ENCODE measurements around the gene RMDN3.

RMDN3 gene

GRCh38 chr15:40772014-40772413 is 17.0 kb upstream of the RMDN3 start:
- no peak for DNase-seq (ENCODE audit: low read depth, low spot score)

- no peak for DNase-seq (ENCODE audit: low read depth, low spot score)
Observed at GRCh38 chr15:40771242-40771641, 16.2 kb upstream of the RMDN3 start.

DNA sequence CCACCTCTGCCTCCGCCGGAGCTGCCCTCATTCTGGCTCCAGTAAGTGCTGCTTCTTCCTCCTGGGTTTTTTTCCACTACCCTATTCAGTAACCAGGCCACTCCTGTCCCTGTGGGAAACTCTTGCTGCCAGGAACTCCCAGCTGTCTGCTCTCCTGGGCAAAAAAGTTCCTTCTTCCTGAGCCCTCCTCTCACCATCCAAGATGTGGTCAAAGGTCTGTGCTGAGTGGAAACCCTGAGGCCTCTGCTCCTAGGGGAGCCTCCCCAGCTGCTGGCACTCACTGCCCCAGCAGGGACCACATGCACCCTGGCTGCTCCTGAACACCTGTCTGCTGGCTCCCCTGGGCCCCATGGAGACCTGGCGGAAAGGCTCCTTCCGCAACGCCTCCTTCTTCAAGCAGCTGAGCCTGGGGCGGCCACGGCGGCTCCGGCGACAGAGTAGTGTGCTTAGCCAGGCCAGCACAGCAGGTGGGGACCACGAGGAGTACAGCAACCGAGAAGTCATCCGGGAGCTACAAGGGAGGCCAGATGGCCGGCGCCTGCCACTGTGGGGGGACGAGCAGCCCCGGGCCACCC is 15.2 kb upstream of the RMDN3 start:
- DNase-seq (ENCODE audit: low read depth, low spot score), result no peak

DNA sequence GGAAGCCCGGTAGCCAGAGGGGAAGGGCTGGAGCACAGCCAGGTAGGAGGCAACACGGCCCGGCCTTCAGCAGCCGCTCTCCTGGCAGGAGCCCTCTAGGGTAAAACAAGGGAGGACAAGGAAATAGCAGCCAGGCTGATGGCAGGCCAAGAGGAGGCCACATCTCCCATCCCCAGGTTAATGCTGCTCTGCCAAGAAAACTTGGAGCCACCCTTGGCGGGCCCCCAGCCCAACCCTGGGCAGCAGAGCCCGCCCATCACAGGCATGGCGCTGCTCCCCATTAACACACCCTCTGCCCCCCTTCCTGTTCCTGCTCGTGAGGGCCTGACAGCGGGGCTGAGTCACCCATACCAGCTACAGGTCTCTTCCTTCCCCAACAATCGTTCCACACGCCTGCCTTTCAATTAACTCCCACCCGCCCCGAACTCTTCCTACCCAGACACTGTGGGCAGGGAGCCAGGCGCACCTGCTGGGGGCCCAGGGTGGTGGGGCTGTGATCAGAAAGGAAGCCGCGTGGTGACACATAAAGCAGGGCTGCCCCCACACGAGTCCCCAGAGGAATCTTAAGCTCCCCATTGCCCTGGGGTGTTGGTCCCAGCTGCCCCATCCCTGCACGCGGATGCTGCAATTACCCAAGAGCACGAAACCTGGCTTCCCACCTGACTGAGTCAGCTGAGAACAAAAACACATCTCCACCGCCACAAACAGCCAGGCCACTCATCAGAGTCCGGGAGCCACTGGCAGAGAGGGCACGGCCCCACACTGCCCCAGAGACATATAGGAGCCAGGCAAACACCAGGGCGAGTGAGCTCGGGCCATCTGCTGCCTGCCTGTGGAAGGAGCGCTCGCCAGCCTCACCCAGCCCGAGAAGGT is 14.5 kb upstream of the RMDN3 start, which contains the start of gene C15orf62:
C15orf62 (plus strand) TSS at position 707 of the 873 bp plus-strand sequence. CDS start 516 bp downstream, outside the sequence.
- no peak for DNase-seq (ENCODE audit: low read depth, low spot score)

- no peak for DNase-seq (ENCODE audit: low read depth, low spot score)
Observed at GRCh38 chr15:40768521-40769273, 13.6 kb upstream of the RMDN3 start.

GRCh38 chr15:40767838-40768500 is 12.9 kb upstream of the RMDN3 start:
- DNase-seq (ENCODE audit: low read depth, low spot score), result no peak

- DNase-seq (ENCODE audit: low read depth, low spot score), result no peak
Observed at GRCh38 chr15:40766906-40767837, 12.1 kb upstream of the RMDN3 start.

DNA sequence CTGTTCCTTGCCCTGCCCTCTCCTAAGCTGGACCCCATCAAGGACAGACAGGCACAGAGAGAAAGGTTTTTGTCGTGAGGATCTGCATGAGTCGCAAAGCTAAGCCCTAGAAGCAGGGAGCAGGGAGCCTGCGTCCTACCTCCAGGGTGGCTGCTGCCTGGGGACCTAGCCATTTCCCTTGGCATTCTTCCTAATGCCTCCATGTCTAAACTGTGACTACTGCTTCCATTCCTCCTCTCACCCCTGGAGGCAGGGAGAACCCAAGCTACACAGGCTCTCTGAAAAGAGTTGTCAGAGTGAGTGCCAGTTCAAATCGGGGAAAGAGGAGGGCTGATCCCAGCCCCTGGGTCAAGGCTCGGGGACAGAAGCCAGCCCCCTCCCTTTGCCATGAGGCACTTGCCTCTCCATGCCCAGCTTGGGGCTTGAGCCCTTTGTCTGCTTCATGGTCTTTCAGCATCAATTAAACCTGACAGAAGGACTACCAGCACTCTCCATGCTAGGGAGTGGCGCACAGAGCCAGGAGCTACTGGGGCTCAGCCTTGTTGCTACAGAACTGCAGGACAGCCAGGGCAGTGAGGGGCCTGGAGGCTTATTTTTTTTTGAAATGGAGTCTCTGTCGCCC is 11.3 kb upstream of the RMDN3 start:
- DNase-seq (ENCODE audit: low read depth, low spot score), result no peak

DNA sequence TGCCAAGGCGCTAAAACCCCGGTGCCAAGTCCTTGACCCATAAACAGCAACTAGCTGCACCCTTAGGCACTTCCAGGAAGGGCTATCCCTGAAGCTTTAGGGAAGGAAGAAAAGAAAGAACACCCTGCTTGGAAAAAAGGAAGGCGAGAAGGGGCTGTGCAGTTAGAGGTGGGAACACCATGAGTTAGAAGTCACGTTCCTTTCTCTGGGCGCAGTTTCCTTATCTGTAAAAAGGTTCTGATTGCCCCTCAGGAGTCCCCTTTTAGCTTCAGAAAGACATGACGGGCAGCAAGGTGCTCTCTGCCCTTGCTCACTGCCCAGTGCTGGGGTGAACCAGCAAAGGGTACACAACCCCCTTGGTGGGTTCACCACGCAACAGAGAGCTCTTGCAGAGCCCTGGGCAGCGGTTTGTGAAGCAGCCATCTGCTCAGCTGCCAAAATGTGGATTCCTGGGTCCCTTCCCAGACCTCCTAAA is 9.6 kb upstream of the RMDN3 start:
- no peak for DNase-seq (ENCODE audit: low read depth, low spot score)

GRCh38 chr15:40763801-40764628 is 9.0 kb upstream of the RMDN3 start, which contains the start of gene GCHFR:
Gene GCHFR, plus strand, starts transcription at chr15:40764068. Its CDS starts 113 bp downstream, at chr15:40764181.
- no peak for DNase-seq (ENCODE audit: low read depth, low spot score)

DNA sequence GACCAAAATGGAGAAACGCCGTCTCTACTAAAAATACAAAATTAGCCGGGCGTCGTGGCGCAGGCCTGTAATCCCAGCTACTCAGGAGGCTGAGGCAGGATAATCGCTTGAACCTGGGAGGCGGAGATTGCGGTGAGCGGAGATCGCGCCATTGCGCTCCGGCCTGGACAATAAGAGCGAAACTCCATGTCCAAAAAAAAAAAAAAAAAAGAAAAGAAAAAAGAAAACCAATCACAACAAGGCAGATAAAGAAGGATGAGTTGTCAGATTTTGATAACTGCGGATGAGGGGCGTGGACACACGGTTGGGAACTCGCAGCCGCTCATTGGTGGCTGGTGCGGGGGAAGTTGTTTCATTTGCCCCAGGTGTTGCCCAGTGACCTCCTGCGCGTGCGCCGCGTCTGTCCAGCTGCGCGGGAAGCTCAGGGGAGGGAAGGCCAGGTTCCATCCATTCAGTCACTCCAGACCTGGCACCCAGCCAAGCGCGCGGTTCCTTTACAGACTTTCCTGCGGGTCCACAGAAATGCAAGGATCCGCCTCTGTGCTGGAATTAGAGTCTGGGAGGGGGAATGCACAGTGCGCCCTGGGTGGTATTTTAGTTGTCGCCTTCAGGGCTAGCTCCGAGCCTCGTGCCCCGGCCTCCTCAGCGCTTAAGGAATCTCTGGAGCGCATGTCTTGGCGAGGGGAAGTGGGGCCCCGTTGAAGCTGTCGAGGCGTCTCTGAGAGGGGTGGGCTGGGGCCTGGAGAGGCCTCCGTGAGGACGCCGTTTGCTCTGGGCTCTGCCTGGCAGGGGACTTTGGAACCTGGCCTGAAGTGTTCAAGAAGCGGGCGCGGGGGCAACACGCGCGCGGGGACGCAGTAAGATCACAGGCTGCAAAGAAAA is 8.1 kb upstream of the RMDN3 start:
- no peak for DNase-seq (ENCODE audit: low read depth, low spot score)

DNA sequence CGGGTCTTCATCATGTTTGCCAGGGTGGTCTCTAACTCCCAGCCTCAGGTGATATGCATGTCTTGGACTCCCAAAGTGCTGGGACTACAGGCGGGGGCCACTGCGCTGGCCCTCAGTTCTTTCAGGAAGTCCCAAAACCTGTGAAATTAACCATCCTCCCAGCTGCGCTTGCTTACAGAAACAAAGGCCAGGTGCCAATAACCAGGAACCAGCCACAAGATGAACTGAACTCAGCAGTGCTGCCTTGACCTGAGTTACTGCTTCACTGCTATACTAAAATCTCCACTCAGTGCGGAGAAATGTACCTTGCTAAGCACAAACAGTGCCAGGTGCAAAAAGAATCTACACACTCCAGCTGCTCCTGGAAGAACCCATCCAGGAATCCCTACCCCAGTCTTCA is 4.9 kb upstream of the RMDN3 start:
- no peak for DNase-seq (ENCODE audit: low read depth, low spot score)

DNA sequence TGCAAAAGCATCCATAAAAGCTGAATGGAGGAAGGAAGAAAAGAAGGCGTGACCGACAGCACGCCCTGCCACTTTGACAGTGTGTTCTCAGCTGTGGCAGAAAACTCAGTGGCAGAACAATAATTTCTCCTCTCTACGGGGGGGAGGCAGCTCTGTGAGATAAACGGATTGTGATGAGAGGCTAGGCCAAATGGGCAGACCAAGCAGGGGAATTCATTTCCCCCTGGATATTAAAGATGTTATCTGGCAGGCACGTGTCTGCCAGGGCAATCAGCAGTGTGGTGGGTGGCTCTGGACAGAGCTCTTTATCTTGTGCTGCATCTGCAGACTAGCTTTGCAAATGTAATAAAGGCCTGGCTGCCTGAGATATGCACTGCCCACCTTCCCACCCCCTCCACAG is 1.9 kb upstream of the RMDN3 start:
- no peak for DNase-seq (ENCODE audit: low read depth, low spot score)

- DNase-seq (ENCODE audit: low read depth, low spot score), result no peak
Observed at GRCh38 chr15:40755812-40756208, 756 bp upstream of the RMDN3 start.

- no peak for DNase-seq (ENCODE audit: low read depth, low spot score)
Observed at GRCh38 chr15:40754574-40754882, 526 bp downstream of the RMDN3 start.

- DNase-seq (ENCODE audit: low read depth, low spot score), result no peak
Observed at GRCh38 chr15:40751745-40752144, 3.3 kb downstream of the RMDN3 start.

DNA sequence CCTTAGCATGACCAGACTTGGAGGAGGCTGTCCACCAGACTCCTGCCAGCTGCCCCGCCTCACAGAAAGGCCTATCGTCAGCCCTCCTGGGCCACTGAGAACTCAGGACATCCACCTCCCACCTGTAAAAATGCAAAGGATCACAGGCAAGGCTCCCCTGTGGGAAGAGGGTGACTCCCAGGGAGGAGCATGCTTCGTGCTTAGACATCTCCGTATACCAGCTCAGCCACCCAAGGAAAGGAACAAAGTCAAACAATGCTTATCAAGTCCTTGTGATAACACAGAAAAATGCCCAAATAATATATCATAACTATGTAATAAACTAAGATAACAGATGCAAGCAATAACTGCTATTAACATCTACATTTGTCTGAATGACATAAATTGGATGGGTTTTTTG is 4.2 kb downstream of the RMDN3 start:
- no peak for DNase-seq (ENCODE audit: low read depth, low spot score)

- DNase-seq (ENCODE audit: low read depth, low spot score), result no peak
Observed at GRCh38 chr15:40749151-40749630, 5.9 kb downstream of the RMDN3 start.
